H1 (cell line): Measurements from ENCODE around the gene HPN. TPM values are rescaled to one million over a fixed set of nuclear protein-coding genes. Genes with fewer than 3 reads are reported as not detected.

ENCODE experiments used
- CTCF ChIA-PET: fragments of 300-600 bp; sonication (Branson Sonifier 250); formaldehyde crosslinking; loops from one replicate; lab custom pipeline; 2021; ENCODE audit not compliant: partially characterized antibody; lab: Charles Lee
- POLR2A ChIA-PET: fragments of 300-600 bp; sonication (Branson Sonifier 250); formaldehyde crosslinking; loops from one replicate; lab custom pipeline; 2021; ENCODE audit warnings: inconsistent platforms; ENCODE audit not compliant: partially characterized antibody; lab: Charles Lee
- DNase-seq, 2 experiments: peaks; one replicate each; pipeline versions ENCODE4 v3.0.0 to v3.0.0-alpha.2; 2010 to 2022; ENCODE audit warnings: low spot score in 2 of 2, low read depth in 1 of 2, mixed read lengths in 1 of 2
- FAIRE-seq: peaks from 2 replicates; lab custom pipeline; 2011; peaks lifted over from hg19 to GRCh38; lab: Jason Lieb, UNC
- H2AFZ ChIP-seq: 2 replicates; pipeline ENCODE4 v1.8.1; 2012; ENCODE audit warnings: low read length, inconsistent platforms
- H2AK5ac ChIP-seq: 2 replicates; pipeline ENCODE4 v1.6.1; 2013; ENCODE audit warnings: low read depth, low read length
- H2BK120ac ChIP-seq: replicated peaks from 2 replicates; pipeline ENCODE3; 2013; ENCODE audit warnings: low read depth, low read length, inconsistent platforms
- H2BK12ac ChIP-seq: 2 replicates; pipeline ENCODE4 v1.6.1; 2013; ENCODE audit warnings: low read depth, low read length
- H2BK15ac ChIP-seq: 2 replicates; pipeline ENCODE4 v1.6.1; 2013; ENCODE audit warnings: low read length
- H2BK20ac ChIP-seq: 2 replicates; pipeline ENCODE4 v1.6.1; 2013; ENCODE audit warnings: low read length
- H2BK5ac ChIP-seq: 2 replicates; pipeline ENCODE4 v1.6.1; 2013; ENCODE audit warnings: low read depth, low read length
- H3K14ac ChIP-seq: 2 replicates; pipeline ENCODE4 v1.6.1; 2013; ENCODE audit warnings: inconsistent platforms; ENCODE audit not compliant: insufficient read length
- H3K18ac ChIP-seq: 2 replicates; pipeline ENCODE4 v1.6.1; 2013; ENCODE audit warnings: low read length; ENCODE audit errors: extremely low read depth
- H3K23ac ChIP-seq: 2 replicates; pipeline ENCODE4 v1.6.1; 2013; ENCODE audit warnings: inconsistent platforms; ENCODE audit not compliant: insufficient read length
- H3K23me2 ChIP-seq: 2 replicates; pipeline ENCODE4 v1.6.1; 2013; ENCODE audit warnings: low read depth, low read length
- H3K27ac ChIP-seq: 2 replicates; pipeline ENCODE4 v1.6.1; 2011; ENCODE audit warnings: low read depth, low read length, inconsistent platforms
- H3K27me3 ChIP-seq, 4 experiments: replicated peaks in 1 of 4; 1 replicate in 1 of 4; 2 replicates in 3 of 4; pipeline versions ENCODE4 v1.6.1 to v1.8.1; 2011 to 2013; ENCODE audit warnings: low read length in 3 of 4, mild to moderate bottlenecking in 3 of 4, inconsistent platforms in 2 of 4, mixed read lengths in 2 of 4, moderate library complexity in 1 of 4; ENCODE audit not compliant: control insufficient read depth in 3 of 4, insufficient read depth in 3 of 4; ENCODE audit errors: extremely low read depth in 1 of 4
- H3K36me3 ChIP-seq, 4 experiments: 2 replicates each; pipeline versions ENCODE4 v1.6.1 to v1.8.1; 2011 to 2013; ENCODE audit warnings: mild to moderate bottlenecking in 4 of 4, low read length in 3 of 4, moderate library complexity in 2 of 4, control low read depth in 1 of 4, inconsistent platforms in 1 of 4; ENCODE audit not compliant: insufficient read depth in 4 of 4, control insufficient read depth in 2 of 4
- H3K4ac ChIP-seq: replicated peaks from 2 replicates; pipeline ENCODE3; 2013; ENCODE audit warnings: low read length, low read depth, mixed read lengths, inconsistent platforms; ENCODE audit not compliant: insufficient read length
- H3K4me1 ChIP-seq, 4 experiments: replicated peaks in 1 of 4; 1 replicate in 1 of 4; 2 replicates in 3 of 4; pipeline versions ENCODE4 v1.6.1 to v1.8.1; 2011 to 2013; ENCODE audit warnings: low read length in 3 of 4, inconsistent platforms in 2 of 4, mixed read lengths in 1 of 4; ENCODE audit not compliant: insufficient read depth in 4 of 4, control insufficient read depth in 3 of 4
- H3K4me2 ChIP-seq, 2 experiments: 2 replicates each; pipeline versions ENCODE4 v1.6.1 to v1.8.1; 2011 to 2013; ENCODE audit warnings: low read depth in 2 of 2, low read length in 2 of 2, control low read depth in 1 of 2, inconsistent platforms in 1 of 2, mild to moderate bottlenecking in 1 of 2; ENCODE audit not compliant: insufficient read depth in 1 of 2
- H3K4me3 ChIP-seq, 4 experiments: fragments of 200-600, 300-600 bp in 1 of 4; sonication (generic), shearing (Covaris generic), sonication (Bioruptor Twin) in 1 of 4; 2 replicates each; pipeline versions ENCODE4 v1.5.1 to v1.8.1; 2011 to 2016; ENCODE audit warnings: low read length in 4 of 4, low read depth in 3 of 4, control low read depth in 2 of 4, inconsistent platforms in 2 of 4, mild to moderate bottlenecking in 2 of 4, mixed read lengths in 1 of 4, moderate library complexity in 1 of 4; ENCODE audit not compliant: insufficient read depth in 2 of 4; ENCODE audit errors: extremely low read depth in 1 of 4
- H3K56ac ChIP-seq: replicated peaks from 2 replicates; pipeline ENCODE3; 2013; ENCODE audit warnings: low read depth, mild to moderate bottlenecking, mixed read lengths, low read length, inconsistent platforms; ENCODE audit not compliant: insufficient read length
- H3K79me1 ChIP-seq: 2 replicates; pipeline ENCODE4 v1.6.1; 2013; ENCODE audit warnings: low read depth, low read length, control low read depth
- H3K79me2 ChIP-seq, 2 experiments: 2 replicates each; pipeline versions ENCODE4 v1.6.1 to v1.8.1; 2012 to 2013; ENCODE audit warnings: low read length in 2 of 2, mild to moderate bottlenecking in 2 of 2, inconsistent platforms in 1 of 2; ENCODE audit not compliant: insufficient read depth in 2 of 2, control insufficient read depth in 1 of 2
- H3K9ac ChIP-seq, 4 experiments: replicated peaks in 1 of 4; 1 replicate in 1 of 4; 2 replicates in 3 of 4; pipeline versions ENCODE4 v1.6.1 to v1.8.1; 2011 to 2013; ENCODE audit warnings: low read depth in 3 of 4, low read length in 3 of 4, control low read depth in 2 of 4, mild to moderate bottlenecking in 2 of 4, moderate library complexity in 2 of 4, inconsistent platforms in 1 of 4; ENCODE audit errors: extremely low read depth in 1 of 4
- H3K9me3 ChIP-seq, 2 experiments: 2 replicates each; pipeline versions ENCODE4 v1.6.1 to v1.8.1; 2012 to 2013; ENCODE audit warnings: mild to moderate bottlenecking in 2 of 2, moderate library complexity in 2 of 2, control low read depth in 1 of 2, inconsistent platforms in 1 of 2, low read depth in 1 of 2, low read length in 1 of 2, mixed read lengths in 1 of 2; ENCODE audit not compliant: insufficient read depth in 2 of 2
- H4K20me1 ChIP-seq, 2 experiments: replicated peaks in 1 of 2; 2 replicates each; pipeline versions ENCODE3 to v1.8.1; 2011 to 2013; ENCODE audit warnings: inconsistent platforms in 2 of 2, low read length in 2 of 2, mild to moderate bottlenecking in 1 of 2; ENCODE audit not compliant: insufficient read depth in 2 of 2, control insufficient read depth in 1 of 2
- H4K5ac ChIP-seq: 2 replicates; pipeline ENCODE4 v1.6.1; 2013; ENCODE audit warnings: low read length, low read depth, mixed read lengths, inconsistent platforms; ENCODE audit not compliant: insufficient read length
- H4K8ac ChIP-seq: 2 replicates; pipeline ENCODE4 v1.8.0; 2013; ENCODE audit warnings: mild to moderate bottlenecking, moderate library complexity, low read length, inconsistent platforms; ENCODE audit not compliant: insufficient read depth; ENCODE audit errors: extremely low read depth
- H4K91ac ChIP-seq: replicated peaks from 2 replicates; pipeline ENCODE3; 2013; ENCODE audit warnings: low read length, mixed read lengths, inconsistent platforms; ENCODE audit not compliant: insufficient read length
- CBX8 ChIP-seq: fragments of 300-800, 300-1000 bp; sonication (generic); IDR thresholded peaks from 2 replicates; pipeline ENCODE4 v1.7.1; 2016; ENCODE audit warnings: low read depth, low read length, borderline replicate concordance
- GABPA ChIP-seq: IDR thresholded peaks from 2 replicates; pipeline ENCODE4 v1.6.1; 2011; ENCODE audit warnings: mild to moderate bottlenecking, low read length, moderate library complexity, borderline replicate concordance; ENCODE audit not compliant: insufficient read depth
- JUND ChIP-seq: IDR thresholded peaks from 2 replicates; pipeline ENCODE4 v1.6.1; 2011; ENCODE audit warnings: mild to moderate bottlenecking, improper control_type of control experiment, low read length
- MAX ChIP-seq: IDR thresholded peaks from 2 replicates; pipeline ENCODE4 v1.6.1; 2012; ENCODE audit warnings: inconsistent platforms
- POLR2A ChIP-seq, 2 experiments: IDR thresholded peaks; 1 replicate in 1 of 2; 2 replicates in 1 of 2; pipeline ENCODE4 v1.6.1; 2011; ENCODE audit warnings: low read depth in 2 of 2, low read length in 2 of 2, mild to moderate bottlenecking in 2 of 2; ENCODE audit errors: control extremely low read depth in 1 of 2
- RAD21 ChIP-seq, 2 experiments: IDR thresholded peaks in 1 of 2; conservative IDR thresholded peaks in 1 of 2; 2 replicates each; pipeline ENCODE4 v1.6.1; 2011; ENCODE audit warnings: low read depth in 2 of 2, low read length in 2 of 2, improper control_type of control experiment in 1 of 2, inconsistent platforms in 1 of 2, mild to moderate bottlenecking in 1 of 2, moderate library complexity in 1 of 2
- SIN3A ChIP-seq, 2 experiments: IDR thresholded peaks in 1 of 2; conservative IDR thresholded peaks in 1 of 2; 2 replicates each; pipeline ENCODE4 v1.6.1; 2011 to 2012; ENCODE audit warnings: low read length in 2 of 2, improper control_type of control experiment in 1 of 2, low read depth in 1 of 2, mild to moderate bottlenecking in 1 of 2
- TBP ChIP-seq: IDR thresholded peaks from 2 replicates; pipeline ENCODE4 v1.6.1; 2011; ENCODE audit warnings: low read depth, low read length, improper control_type of control experiment
- TEAD4 ChIP-seq: IDR thresholded peaks from 2 replicates; pipeline ENCODE4 v1.6.1; 2012; ENCODE audit warnings: low read depth, low read length, inconsistent platforms, mixed read lengths
- WGBS, 2 experiments: shearing (Covaris generic) in 1 of 2; methylation state at CpG; one replicate each; pipeline versions ENCODE4 v1.1.6 to v1.1.7; 2013 to 2015; ENCODE audit warnings: low lambda C conversion rate in 2 of 2, mixed read lengths in 2 of 2, inconsistent platforms in 1 of 2, low coverage in 1 of 2, missing lambda C conversion rate in 1 of 2; ENCODE audit not compliant: insufficient replicate concordance in 2 of 2, insufficient coverage in 1 of 2, insufficient read length in 1 of 2; ENCODE audit errors: extremely low coverage in 1 of 2, missing lambda C conversion rate in 1 of 2; 5-methylcytosine and 5-hydroxymethylcytosine counted together
- polyA plus RNA-seq, 7 experiments: library from polyadenylated mRNA; depleted of rRNA in 3 of 7; stranded (reverse) in 5 of 7; unstranded in 2 of 7; fragments of >200 nt in 5 of 7; fragments of 200-250 nt in 2 of 7; gene quantifications; 1 replicate in 5 of 7; 2 replicates in 1 of 7; 4 replicates in 1 of 7; pipeline versions ENCODE4 v1.2.1 to v1.2.3, GENCODE V29; 2011 to 2013; ENCODE audit warnings: missing spikeins in 2 of 7, mixed read lengths in 2 of 7
- total RNA-seq: library from RNA; stranded (reverse); fragmentation: NEBNext Ultra II Directional; extraction: Animal tissue kit (Norgen Biotek cat#: 25700); gene quantifications from 2 replicates; pipeline ENCODE4 v1.2.1, GENCODE V29; 2021

HPN gene
- total and polyA plus RNA-seq, 2 of the 8 experiments (the other 6 are each of a cell fraction or from before 2014, with no cell fraction given) = 14.7 to 33.7 TPM

- H4K8ac ChIP-seq = no peak overlapping the region
- no peaks in the 10 kb centered on the region for H3K79me1 ChIP-seq
- no peaks in the 10 kb centered on the region for H4K20me1 ChIP-seq
- no peak overlapping the region for H4K5ac ChIP-seq
- no peaks in the 10 kb centered on the region; the same call in 1 of the 2 replicates for H3K23me2 ChIP-seq
- H3K9me3 ChIP-seq = peaks cover 3 to 4% of the 10 kb centered on the region in 2 experiments; a peak in 3 of 4 replicates
- no peak overlapping the region for H2AK5ac ChIP-seq
- peak overlapping the region; percentile 33; the same call in 1 of the 2 replicates for H2BK15ac ChIP-seq
- no peak overlapping the region for H4K91ac ChIP-seq
- POLR2A ChIA-PET = interaction anchor here (0.8 to 3.0 kb wide), 28 partner anchors 8 to 187 kb away, joined by 3 to 26 read pairs (median 5); partner anchors contain the start of genes FXYD3, FXYD5, FXYD7 and HPN
- no peak overlapping the region for H2BK120ac ChIP-seq
- H2BK5ac ChIP-seq = peak overlapping the region; percentile 58; the same call in 1 of the 2 replicates
- CTCF ChIA-PET = interaction anchor here (0.7 to 5.0 kb wide), 43 partner anchors 8 to 403 kb away, joined by 3 to 73 read pairs (median 5); partner anchors contain the start of genes FXYD3, FXYD7 and LGI4
- DNase-seq = peak; percentile 96 to 99
- H3K14ac ChIP-seq = no peak overlapping the region
- no peak overlapping the region for H3K4ac ChIP-seq
- H3K23ac ChIP-seq = no peak overlapping the region
- H3K79me2 ChIP-seq = no peaks in the 10 kb centered on the region
- 31% methylated on average over 12 of the region's 14 CpGs; no CpG with 5 or more reads in 1 of the 2 experiments for WGBS, 2 experiments
- H3K4me3 ChIP-seq = peak overlapping the region in 2 of 4 experiments; percentile 21 to 44; a peak in 3 of 8 replicates
- H3K9ac ChIP-seq = peak overlapping the region in 1 of 4 experiments; percentile 22; a peak in 1 of 7 replicates
- H3K18ac ChIP-seq = no peak overlapping the region; the same call in 1 of the 2 replicates
- peak overlapping the region; percentile 54; the same call in 1 of the 2 replicates for H3K27ac ChIP-seq
- peak overlapping the region in 1 of 2 experiments; percentile 59; a peak in 3 of 4 replicates for H3K4me2 ChIP-seq
- H2AFZ ChIP-seq = no peak overlapping the region
- H2BK12ac ChIP-seq = peak overlapping the region; percentile 88; the same call in 1 of the 2 replicates
- peak; percentile 93 for FAIRE-seq
- H3K36me3 ChIP-seq = no peaks in the 10 kb centered on the region
- peaks cover 0 to 2% (median 0%) of the 10 kb centered on the region in 4 experiments; a peak in 1 of 7 replicates for H3K27me3 ChIP-seq
- no peak overlapping the region for H3K56ac ChIP-seq
- peaks cover 3 to 13% (median 11%) of the 10 kb centered on the region in 4 experiments for H3K4me1 ChIP-seq
- H2BK20ac ChIP-seq = peak overlapping the region; percentile 90; the same call in 1 of the 2 replicates
- TF ChIP-seq POLR2A (IDR thresholded peaks at IDR 0.05; ENCODE audit: control extremely low read depth in 1 of 2, low read depth in 2 of 2, low read length in 2 of 2) (0 out of 3 replicates have a peak, but pooled peaks of 1 of the 2 experiments have one; percentile 25), JUND (no peak; the same call in 1 of the 2 replicates), GABPA (peak; percentile 35; the same call in 1 of the 2 replicates), RAD21 (IDR thresholded peaks at IDR 0.05 in 1 of 2, conservative IDR thresholded peaks at IDR 0.05 in 1 of 2; ENCODE audit: low read depth in 2 of 2, low read length in 2 of 2) (peak; percentile 93 to 97), CBX8 (no peak), MAX (peak; percentile 82), TEAD4 (no peak), TBP (peak; percentile 35; the same call in 1 of the 2 replicates), SIN3A (conservative IDR thresholded peaks at IDR 0.05 in 1 of 2, IDR thresholded peaks at IDR 0.05 in 1 of 2; ENCODE audit: low read depth in 1 of 2, low read length in 2 of 2) (peak; percentile 40 to 78; a peak in 2 of 4 replicates)
Measured at GRCh38 chr19:35066691-35067563, 25.4 kb downstream of the HPN start.
